GM08714 (cell line): ENCODE measurements around the gene KCNMB2.
"Not testable (repeated sequence)": the region's sequence is repeated elsewhere in the genome, so short reads cannot be mapped to it uniquely, and the experiment has no call there.

Experiments used
- H3K4me3 ChIP-seq: fragments of 200-500 bp; sonication (Bioruptor generic); 2 replicates; pipeline ENCODE4 v1.5.1; 2014; ENCODE audit warnings: mild to moderate bottlenecking, low read length, inconsistent platforms
- ZNF274 ChIP-seq: IDR thresholded peaks from 2 replicates; pipeline ENCODE4 v1.6.1; 2012; ENCODE audit warnings: mild to moderate bottlenecking, low read depth, low read length

KCNMB2 gene

DNA sequence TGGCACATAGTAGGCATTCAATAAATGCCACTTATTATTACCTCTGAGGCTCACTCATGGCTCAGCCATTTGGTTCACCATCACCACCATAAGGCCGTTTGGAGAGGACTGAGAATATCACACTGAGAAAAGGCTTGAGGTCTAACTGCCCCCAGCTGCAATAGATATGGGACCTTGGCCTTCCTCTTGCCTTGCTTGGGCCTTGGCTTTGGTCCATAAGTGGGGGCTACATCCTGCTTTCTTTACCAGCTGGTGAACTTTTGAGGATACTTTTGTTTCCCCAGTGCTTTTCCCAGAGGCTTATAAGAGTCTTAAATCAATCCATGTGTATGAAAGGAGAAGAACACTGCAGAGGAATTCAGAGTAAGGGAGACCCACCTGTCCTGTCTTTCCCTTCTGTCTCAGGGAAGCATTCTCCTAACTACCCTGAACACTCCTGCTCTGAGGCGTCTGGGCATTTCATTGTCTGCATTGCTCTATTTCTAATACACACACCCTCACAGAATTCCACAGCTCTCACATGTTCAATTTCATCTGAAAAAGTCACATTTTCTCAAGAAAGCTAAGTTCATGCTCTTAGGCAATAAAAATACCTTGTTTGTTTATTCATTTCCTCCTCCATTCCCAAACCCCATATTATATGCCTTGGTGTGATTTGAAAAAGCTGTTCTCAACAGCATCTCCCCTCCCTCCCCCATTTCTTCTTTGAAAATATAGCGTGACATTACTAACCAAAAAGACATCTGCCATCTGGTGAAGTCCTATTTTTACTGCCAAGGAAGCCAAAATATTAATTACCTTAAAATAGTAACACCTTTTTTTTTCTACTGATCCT, 22.5 kb upstream of the KCNMB2 start:
- no peak overlapping the region for H3K4me3 ChIP-seq
- TF ChIP-seq ZNF274: no peak

DNA sequence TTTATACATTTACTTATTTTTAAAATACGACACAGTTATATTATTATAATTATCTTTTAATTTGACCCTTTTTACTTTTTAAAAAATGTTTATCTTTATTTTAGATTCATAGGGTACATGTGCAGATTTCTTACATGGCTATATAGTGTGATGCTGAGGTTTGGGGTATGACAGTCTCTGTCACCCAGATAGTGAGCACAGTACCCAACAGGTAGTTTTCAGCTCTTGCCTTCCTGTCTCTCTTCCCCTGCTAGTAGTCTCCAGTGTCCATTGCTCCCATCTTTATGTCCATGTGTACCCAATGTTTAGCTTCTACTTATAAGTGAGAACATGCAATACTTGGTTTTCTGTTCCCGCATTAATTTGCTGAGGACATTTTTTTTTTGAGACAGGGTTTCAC, 21.8 kb upstream of the KCNMB2 start:
- TF ChIP-seq ZNF274: no peak
- H3K4me3 ChIP-seq: no peak overlapping the region

DNA sequence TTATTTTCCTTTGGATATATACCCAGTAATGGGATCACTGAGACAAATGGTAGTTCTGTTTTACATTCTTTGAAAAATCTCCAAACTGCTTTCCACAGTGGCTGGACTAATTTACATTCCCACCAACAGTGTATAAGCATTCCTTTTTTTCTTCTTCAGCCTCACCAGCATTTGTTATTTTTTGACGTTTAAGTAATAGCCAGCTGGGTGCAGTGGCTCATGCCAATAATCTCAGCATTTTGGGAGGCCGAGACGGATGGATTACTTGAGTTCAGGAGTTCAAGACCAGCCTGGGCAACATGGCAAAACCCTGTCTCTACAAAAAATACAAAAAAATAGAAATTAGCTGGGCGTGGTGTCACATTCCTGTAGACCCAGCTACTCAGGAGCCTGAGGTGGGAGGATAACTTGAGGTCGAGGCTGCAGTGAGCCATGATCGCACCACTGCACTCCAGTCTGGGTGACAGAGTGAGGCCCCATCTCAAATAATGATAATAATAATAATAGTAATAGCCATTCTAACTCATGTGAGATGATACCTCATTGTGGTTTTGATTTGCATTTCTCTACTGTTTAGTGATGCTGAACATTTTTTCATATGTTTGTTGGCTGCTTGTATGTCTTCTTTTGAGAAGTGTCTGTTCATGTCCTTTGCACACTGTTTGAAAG, 21.0 kb upstream of the KCNMB2 start:
- H3K4me3 ChIP-seq: not testable (repeated sequence)

DNA sequence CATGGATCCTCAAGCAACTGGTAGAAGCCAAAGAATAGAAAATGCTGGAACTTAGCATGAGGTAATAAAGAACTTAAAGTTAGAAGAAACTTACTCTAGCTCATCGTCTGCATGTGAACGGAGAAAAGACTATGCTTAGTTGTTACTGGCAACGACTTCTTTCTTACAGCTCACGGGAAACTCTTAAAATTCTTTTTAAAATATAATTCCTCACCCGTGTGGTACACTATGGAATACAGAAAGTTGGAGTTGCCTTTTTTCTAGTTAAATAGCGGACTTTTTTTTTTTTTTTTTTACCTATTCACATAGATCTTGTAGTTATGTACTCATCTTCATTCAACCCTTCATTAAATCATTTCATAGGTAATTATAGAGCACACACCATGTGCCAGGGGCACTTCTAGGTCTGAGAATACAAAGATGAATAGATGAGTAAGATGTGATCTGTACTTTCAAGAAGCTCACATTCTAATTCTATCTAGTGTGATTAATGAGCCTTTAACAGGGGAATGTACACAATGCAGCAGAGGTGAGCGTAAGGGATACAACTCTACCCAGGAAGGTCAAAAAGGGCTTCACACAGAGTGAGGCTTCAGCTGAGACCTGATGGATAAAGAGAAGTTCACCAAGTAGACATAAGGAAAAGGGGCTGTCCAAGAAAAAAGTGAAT, 18.4 kb upstream of the KCNMB2 start:
- no peak for TF ChIP-seq ZNF274
- H3K4me3 ChIP-seq: no peak overlapping the region

DNA sequence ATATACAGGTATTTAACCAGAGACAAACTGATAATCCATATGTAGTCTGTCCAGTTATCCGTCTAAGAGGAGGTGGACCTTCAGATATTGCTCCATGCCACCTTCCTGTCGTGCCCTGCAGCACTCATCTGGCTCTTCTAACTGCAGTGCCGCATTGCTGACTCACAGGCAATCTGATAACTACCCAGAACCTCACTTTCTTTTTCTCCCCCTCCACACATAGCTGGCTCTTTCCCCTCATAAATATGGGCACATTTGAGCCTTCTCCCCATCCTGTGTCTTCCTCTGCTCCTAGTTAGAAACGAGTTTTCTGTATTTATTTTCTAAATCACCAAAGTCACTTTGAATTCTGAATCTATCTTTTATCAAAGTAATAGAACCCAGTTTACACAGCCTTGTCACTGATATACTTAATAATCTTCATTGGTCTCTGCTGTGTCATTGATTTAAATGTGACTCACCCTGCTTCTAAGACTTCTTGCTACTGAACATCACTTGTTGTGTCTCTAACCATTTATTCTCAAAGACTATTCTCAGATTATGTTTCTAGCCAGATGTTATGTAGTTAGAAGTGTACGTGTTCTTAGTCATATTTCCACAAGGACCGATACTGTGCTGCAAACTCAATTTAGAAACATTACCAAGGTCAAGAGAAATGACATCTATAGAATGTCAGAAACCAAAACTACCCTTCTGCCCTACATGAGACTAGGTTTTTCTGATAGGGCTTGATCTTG, 17.4 kb upstream of the KCNMB2 start:
- H3K4me3 ChIP-seq: peak overlapping the region; percentile 17; the same call in 1 of the 2 replicates
- TF ChIP-seq ZNF274: no peak

DNA sequence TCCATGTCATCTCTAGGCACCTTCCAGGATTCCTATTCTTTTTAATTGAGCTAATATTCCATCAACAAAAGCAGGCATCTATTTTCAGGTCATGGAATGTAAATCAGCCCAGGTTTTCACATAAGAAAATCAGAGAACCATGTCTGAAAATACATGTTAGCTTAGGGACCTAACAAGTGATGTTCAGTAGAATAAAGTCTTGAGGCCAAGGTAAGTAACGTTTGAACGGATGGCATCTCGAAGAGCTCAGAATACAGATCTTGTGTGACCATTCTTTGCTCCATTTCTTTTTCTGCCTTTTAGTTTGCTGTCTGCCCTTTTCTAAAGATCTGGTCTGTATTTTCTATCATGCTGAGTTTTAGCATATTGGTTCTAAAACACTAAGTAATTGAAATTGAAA, 16.5 kb upstream of the KCNMB2 start:
- no peak for TF ChIP-seq ZNF274
- no peak overlapping the region for H3K4me3 ChIP-seq

DNA sequence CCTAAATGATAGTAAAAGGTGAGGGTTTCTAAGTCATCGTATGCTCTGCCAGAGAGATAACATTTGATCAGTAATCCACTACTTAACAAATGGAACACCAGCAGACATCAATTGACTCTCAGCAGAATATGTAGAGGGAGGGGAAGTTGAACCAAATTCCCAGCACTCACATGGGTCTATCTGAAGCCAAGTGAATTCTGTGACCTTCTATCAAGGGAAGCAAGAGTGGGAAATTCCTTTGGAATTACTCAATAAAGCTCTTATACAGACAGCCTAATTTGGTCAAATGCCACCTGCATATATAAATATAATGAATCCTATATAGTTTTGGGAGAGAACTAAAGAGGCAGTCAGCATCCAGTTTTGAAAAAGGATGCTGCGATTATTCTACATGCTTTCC, 15.8 kb upstream of the KCNMB2 start:
- no peak for TF ChIP-seq ZNF274
- H3K4me3 ChIP-seq: no peak overlapping the region

DNA sequence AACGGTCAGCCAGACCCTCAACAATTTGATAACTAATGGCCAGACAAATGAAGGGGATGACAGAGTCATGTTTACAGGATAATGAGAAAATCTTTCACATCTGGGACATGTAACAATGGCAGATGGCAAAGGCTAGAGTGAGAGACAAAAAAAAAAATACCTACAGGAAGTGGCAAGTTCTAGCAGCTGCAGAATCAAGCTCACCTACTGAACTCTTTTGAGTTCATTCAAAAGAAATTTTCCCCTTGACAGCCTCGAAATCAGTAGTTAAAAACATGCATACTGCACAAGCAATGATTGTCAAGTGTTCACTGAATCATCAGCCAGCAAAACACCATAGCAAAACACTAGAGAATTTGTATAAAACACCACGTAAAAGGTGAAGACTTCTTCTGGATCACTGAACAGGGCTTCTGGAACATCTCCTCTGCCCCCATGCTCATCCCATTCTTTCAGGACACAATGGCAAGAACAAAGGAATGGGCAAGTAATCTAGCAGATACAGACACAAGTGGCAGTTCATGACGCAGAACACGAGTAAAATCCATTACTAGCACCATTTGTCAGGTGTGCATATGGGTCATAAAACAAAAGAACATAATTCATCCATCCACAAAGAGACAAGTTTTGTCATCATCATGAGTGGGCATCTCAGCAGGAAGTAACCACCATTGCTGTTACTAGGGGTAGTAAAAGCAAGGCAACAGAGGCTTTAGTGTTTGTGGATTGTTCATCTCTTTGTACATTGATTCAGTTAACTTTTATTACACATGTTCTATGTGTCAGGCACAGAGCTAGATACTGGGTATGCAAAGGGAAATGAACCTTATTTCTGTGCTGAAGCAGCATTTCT, 13.8 kb upstream of the KCNMB2 start:
- H3K4me3 ChIP-seq: no peak overlapping the region
- no peak for TF ChIP-seq ZNF274

DNA sequence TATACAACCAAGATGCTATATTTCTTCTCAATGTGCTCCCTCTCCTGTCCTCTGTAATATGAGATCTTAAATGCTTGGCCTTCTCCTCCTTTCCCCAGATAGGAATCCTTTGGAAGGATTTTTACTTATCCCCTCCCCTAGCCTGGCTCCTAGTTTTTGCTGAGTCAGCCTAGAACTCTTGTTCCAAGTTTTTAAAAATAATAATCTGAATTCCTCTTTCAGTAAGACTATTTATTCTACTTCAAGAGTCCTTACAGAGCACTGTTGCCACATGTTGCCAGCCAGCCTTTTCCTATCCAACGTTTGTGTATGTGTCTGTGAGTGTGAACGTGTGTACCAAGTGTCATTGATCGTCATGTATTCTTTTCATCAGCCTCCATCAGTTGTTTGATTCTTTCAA, 11.0 kb upstream of the KCNMB2 start:
- TF ChIP-seq ZNF274: no peak
- H3K4me3 ChIP-seq: no peak overlapping the region

DNA sequence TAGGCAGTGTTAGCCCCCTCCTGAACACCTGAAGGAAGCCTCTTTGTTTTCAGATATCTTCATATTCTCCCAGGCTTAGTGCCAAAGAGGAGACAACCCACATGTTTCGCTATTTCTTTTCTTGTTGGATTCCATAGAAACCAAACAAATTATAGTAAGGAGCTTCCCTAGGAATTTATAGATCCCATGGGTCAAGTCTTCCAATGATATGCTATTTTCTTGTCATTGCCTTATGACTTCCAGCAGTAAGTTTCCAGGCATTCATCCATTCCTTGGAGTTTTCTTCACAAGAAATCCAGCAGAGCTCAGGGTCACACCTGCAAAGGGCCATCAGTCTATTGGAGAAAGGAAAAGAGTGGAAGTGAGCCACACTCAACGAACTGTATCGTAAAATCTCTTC, 9.9 kb upstream of the KCNMB2 start:
- TF ChIP-seq ZNF274: no peak

DNA sequence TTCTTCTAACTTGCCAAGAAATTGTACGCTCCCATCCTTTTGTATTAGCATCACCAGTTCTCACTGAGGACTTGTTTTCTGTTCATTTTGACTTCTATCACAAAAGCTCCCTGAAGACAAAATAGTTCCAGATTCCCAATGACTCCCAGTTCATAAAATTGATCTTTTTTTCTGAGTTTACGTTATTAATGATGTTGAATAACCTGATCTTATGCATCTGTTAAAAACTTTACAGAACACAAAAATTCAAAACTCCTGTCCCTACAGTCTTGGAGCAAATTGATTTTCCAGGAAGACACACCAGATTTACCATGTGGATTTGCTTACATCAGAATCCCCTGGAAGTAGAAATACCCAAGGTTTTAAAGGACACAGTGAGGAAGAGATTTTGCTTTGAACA, 8.3 kb upstream of the KCNMB2 start:
- H3K4me3 ChIP-seq: no peak overlapping the region
- no peak for TF ChIP-seq ZNF274

More for the DNA sequence above, 9.9 kb upstream of the KCNMB2 start:
- H3K4me3 ChIP-seq: no peak overlapping the region

DNA sequence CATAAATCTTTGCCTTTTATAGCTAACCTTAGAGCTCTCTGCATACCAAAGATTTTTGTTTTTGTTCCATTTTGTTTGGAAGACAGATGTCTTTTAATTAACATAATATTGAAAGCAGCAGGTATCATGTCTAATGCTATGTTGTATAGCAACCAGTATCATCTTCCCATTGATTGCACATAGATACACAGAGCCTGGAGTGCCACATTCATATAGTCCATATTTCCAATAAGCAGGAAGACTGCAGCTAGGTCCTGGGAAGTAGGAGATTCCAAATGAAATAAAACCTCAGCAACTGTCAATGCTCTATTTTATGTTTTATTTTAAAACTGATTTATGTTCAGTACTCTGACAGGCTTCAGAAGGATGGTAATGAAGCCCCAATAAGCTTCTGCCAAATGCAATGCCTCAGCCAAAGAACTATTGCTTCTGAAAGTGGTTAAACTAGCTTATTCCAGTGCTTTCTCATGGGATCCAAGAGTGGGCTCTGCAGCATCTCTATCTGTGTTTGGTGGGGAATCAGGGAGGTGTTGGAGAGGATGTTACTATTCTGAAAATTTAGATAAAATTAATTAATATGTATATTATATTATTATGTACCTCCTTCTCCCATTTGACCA, 6.5 kb upstream of the KCNMB2 start:
- TF ChIP-seq ZNF274: no peak

DNA sequence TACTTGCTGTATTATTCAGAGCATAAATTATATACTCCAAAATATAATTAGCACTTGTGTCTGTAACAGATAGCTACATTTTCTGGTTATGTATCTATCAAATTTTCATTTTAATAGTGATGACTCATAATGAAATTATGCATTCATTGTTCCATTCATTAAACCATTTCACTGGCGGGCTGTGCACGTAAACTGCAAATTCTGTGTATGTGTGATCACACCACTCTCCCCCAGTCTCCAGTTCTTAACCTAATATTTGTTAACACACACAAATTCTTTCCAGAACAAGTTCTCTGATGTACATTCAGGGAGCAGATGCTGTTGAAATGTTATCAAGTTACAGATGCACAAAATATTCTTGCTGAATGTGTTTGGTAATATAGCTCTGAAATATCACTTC, 3.8 kb upstream of the KCNMB2 start:
- TF ChIP-seq ZNF274: no peak
- H3K4me3 ChIP-seq: no peak overlapping the region

More for the DNA sequence above, 6.5 kb upstream of the KCNMB2 start:
- no peak overlapping the region for H3K4me3 ChIP-seq
